OCI-LY7 (cell line): ENCODE data around the gene CEACAM20. TPM values are rescaled to one million over a fixed set of nuclear protein-coding genes. Genes with fewer than 3 reads are reported as not detected.
"Not testable (repeated sequence)": the region's sequence is repeated elsewhere in the genome, so short reads cannot be mapped to it uniquely, and the experiment has no call there.

Experiments
- BruUV-seq: library from RNA; stranded (reverse); fragments of 400-500 nt; replicated peaks from 2 replicates; lab custom pipeline; 2021; lab: Mats Ljungman, UMichigan
- CTCF ChIA-PET: fragments of 300-600 bp; sonication (Branson Sonifier 250); formaldehyde crosslinking; loops from one replicate; lab custom pipeline; 2022; ENCODE audit warnings: antibody characterized with exemption; ENCODE audit not compliant: unreplicated experiment; lab: Charles Lee
- POLR2A ChIA-PET: fragments of 300-600 bp; sonication (Branson Sonifier 250); formaldehyde crosslinking; loops from one replicate; lab custom pipeline; 2022; ENCODE audit warnings: antibody characterized with exemption; lab: Charles Lee
- DNase-seq: peaks from one replicate; pipeline ENCODE4 v3.0.0-alpha.2; 2015; ENCODE audit warnings: low spot score
- H2AFZ ChIP-seq: fragments of 200-600 bp; sonication (generic), shearing (Covaris generic); 2 replicates; pipeline ENCODE4 v1.6.1; 2014; ENCODE audit warnings: mild to moderate bottlenecking, antibody characterized with exemption, low read length, moderate library complexity
- H3K27ac ChIP-seq: fragments of 200-600 bp; sonication (generic); 2 replicates; pipeline ENCODE4 v1.5.1; 2014; ENCODE audit warnings: mixed run types, low read depth, mild to moderate bottlenecking, moderate library complexity, low read length, inconsistent platforms; ENCODE audit not compliant: poor library complexity, severe bottlenecking
- H3K36me3 ChIP-seq: fragments of 200-600 bp; sonication (generic); 2 replicates; pipeline ENCODE4 v1.6.1; 2014; ENCODE audit warnings: mild to moderate bottlenecking, antibody characterized with exemption, low read length, moderate library complexity, mixed read lengths; ENCODE audit not compliant: insufficient read depth
- H3K4me1 ChIP-seq: fragments of 200-600 bp; sonication (generic); 2 replicates; pipeline ENCODE4 v1.5.1; 2014; ENCODE audit warnings: mild to moderate bottlenecking, low read length; ENCODE audit not compliant: insufficient read depth, poor library complexity, severe bottlenecking
- H3K4me2 ChIP-seq: fragments of 200-600 bp; sonication (generic); 2 replicates; pipeline ENCODE4 v1.6.1; 2014; ENCODE audit warnings: mild to moderate bottlenecking, low read length
- H3K4me3 ChIP-seq: fragments of 200-600 bp; sonication (generic); 2 replicates; pipeline ENCODE4 v1.5.1; 2014; ENCODE audit warnings: mild to moderate bottlenecking, low read depth, low read length; ENCODE audit not compliant: poor library complexity, severe bottlenecking
- H3K79me2 ChIP-seq: fragments of 200-600 bp; sonication (generic); 2 replicates; pipeline ENCODE4 v1.6.1; 2016; ENCODE audit warnings: low read depth, mild to moderate bottlenecking, low read length, moderate library complexity, mixed read lengths; ENCODE audit not compliant: insufficient read depth
- H3K9me2 ChIP-seq: fragments of 200-600 bp; sonication (generic); 2 replicates; pipeline ENCODE4 v1.6.1; 2016; ENCODE audit warnings: mild to moderate bottlenecking, low read length, mixed read lengths; ENCODE audit not compliant: insufficient read depth
- H3K9me3 ChIP-seq: fragments of 200-600 bp; sonication (generic); 2 replicates; pipeline ENCODE4 v1.6.1; 2014; ENCODE audit warnings: mild to moderate bottlenecking, mixed run types, low read length, mixed read lengths
- H4K20me1 ChIP-seq: fragments of 200-600 bp; sonication (generic); 2 replicates; pipeline ENCODE4 v1.6.1; 2014; ENCODE audit warnings: mild to moderate bottlenecking, antibody characterized with exemption, low read length, moderate library complexity, mixed read lengths; ENCODE audit not compliant: insufficient read depth
- CTCF ChIP-seq: fragments of 200-600 bp; sonication (generic); conservative IDR thresholded peaks from 2 replicates; pipeline ENCODE4 v1.5.1; 2014; ENCODE audit warnings: mild to moderate bottlenecking, antibody characterized with exemption, low read length, moderate library complexity, mixed read lengths
- EZH2phosphoT487 ChIP-seq: fragments of 200-600 bp; sonication (generic); IDR thresholded peaks from 2 replicates; pipeline ENCODE4 v1.6.1; 2018; ENCODE audit warnings: low read depth, borderline replicate concordance, mild to moderate bottlenecking, mixed run types, antibody characterized with exemption, low read length, moderate library complexity, mixed read lengths
- intact Hi-C: fragments of 100-400 bp; cut with micrococcal nuclease; formaldehyde crosslinking; loops from one replicate; pipeline ENCODE4 v1.10.0; 2022; ENCODE audit not compliant: unreplicated experiment
- total RNA-seq, 2 experiments: library from RNA; depleted of rRNA in 1 of 2; stranded (reverse); fragments of >200 nt in 1 of 2; shearing (Covaris generic) in 1 of 2; gene quantifications; 2 replicates each; pipeline ENCODE4 v1.2.3, GENCODE V29; 2014 to 2022

Gene CEACAM20
- total RNA-seq, 2 experiments from 2014 or later: not detected

- no peak for DNase-seq
- no peaks in the 10 kb centered on the region for H3K36me3 ChIP-seq
- no peaks in the 10 kb centered on the region for H3K9me2 ChIP-seq
- no peak for TF ChIP-seq CTCF
- H3K4me2 ChIP-seq: no peak overlapping the region
- no peak overlapping the region for H2AFZ ChIP-seq
- no peaks in the 10 kb centered on the region for H3K4me1 ChIP-seq
- H3K79me2 ChIP-seq: no peaks in the 10 kb centered on the region
- no peaks in the 10 kb centered on the region for H3K9me3 ChIP-seq
- CTCF ChIA-PET: no interaction called here
- BruUV-seq: no TSS peak
- POLR2A ChIA-PET: no interaction called here
- H4K20me1 ChIP-seq: no peaks in the 10 kb centered on the region
- intact Hi-C loops: no loop called here
- no peak overlapping the region for H3K4me3 ChIP-seq
- no peak overlapping the region for H3K27ac ChIP-seq
Measured at GRCh38 chr19:44566984-44567383, 37.5 kb upstream of the CEACAM20 start.

- H3K4me3 ChIP-seq, H3K9me2 ChIP-seq, H3K9me3 ChIP-seq, DNase-seq, H4K20me1 ChIP-seq, H3K36me3 ChIP-seq, H3K27ac ChIP-seq, CTCF ChIA-PET, H3K4me2 ChIP-seq, BruUV-seq, intact Hi-C loops, H3K4me1 ChIP-seq, H3K79me2 ChIP-seq, POLR2A ChIA-PET, H2AFZ ChIP-seq: not testable (repeated sequence)
Measured at GRCh38 chr19:44563086-44563655, 33.7 kb upstream of the CEACAM20 start.

GRCh38 chr19:44557933-44558332 is 28.5 kb upstream of the CEACAM20 start:
- Histone ChIP-seq H3K4me1 (no peaks in the 10 kb centered on the region), H3K9me2 (no peaks in the 10 kb centered on the region), H3K36me3 (no peaks in the 10 kb centered on the region), H2AFZ (no peak overlapping the region), H3K79me2 (no peaks in the 10 kb centered on the region), H3K27ac (no peak overlapping the region), H3K9me3 (no peaks in the 10 kb centered on the region), H4K20me1 (no peaks in the 10 kb centered on the region), H3K4me2 (no peak overlapping the region), H3K4me3 (no peak overlapping the region)
- no TSS peak for BruUV-seq
- no peak for TF ChIP-seq CTCF
- TF ChIP-seq EZH2phosphoT487: no peak
- intact Hi-C loops: no loop called here
- POLR2A ChIA-PET: no interaction called here
- CTCF ChIA-PET: no interaction called here
- DNase-seq: no peak
